Suprapubic skin (tissue), 4 donors: ENCODE results near the gene HIVEP2. TPM values are rescaled to one million over a fixed set of nuclear protein-coding genes. Genes with fewer than 3 reads are reported as not detected.

Source experiments
- DNase-seq, 2 donors: peaks; one replicate each; pipeline ENCODE4 v3.0.0-alpha.2; 2019; ENCODE audit warnings: low spot score in 2 of 2
- H3K27ac ChIP-seq: fragments of 200-600 bp; sonication (generic); one replicate; pipeline ENCODE4 v1.5.1; 2019
- H3K27me3 ChIP-seq: fragments of 200-600 bp; sonication (generic); one replicate; pipeline ENCODE4 v1.5.1; 2019
- H3K36me3 ChIP-seq: fragments of 200-600 bp; sonication (generic); one replicate; pipeline ENCODE4 v1.5.1; 2019
- H3K4me1 ChIP-seq: fragments of 200-600 bp; sonication (generic); one replicate; pipeline ENCODE4 v1.5.1; 2019
- H3K4me3 ChIP-seq: fragments of 200-600 bp; sonication (generic); one replicate; pipeline ENCODE4 v1.5.1; 2019; ENCODE audit warnings: mild to moderate bottlenecking
- H3K9me3 ChIP-seq: fragments of 200-600 bp; sonication (generic); one replicate; pipeline ENCODE4 v1.5.1; 2019
- EP300 ChIP-seq: sonication (generic); formaldehyde crosslinking; IDR thresholded peaks from one replicate; pipeline ENCODE4 v1.6.1; 2017; ENCODE audit warnings: antibody characterized with exemption
- POLR2A ChIP-seq, 2 donors: fragments of 450-650 bp; IDR thresholded peaks; one replicate each; pipeline ENCODE4 v1.6.1; 2017; ENCODE audit warnings: antibody characterized with exemption in 2 of 2, mild to moderate bottlenecking in 2 of 2, moderate library complexity in 2 of 2
- POLR2AphosphoS5 ChIP-seq, 3 donors: sonication (generic); formaldehyde crosslinking; IDR thresholded peaks; one replicate each; pipeline ENCODE4 v1.6.1; 2017; ENCODE audit warnings: antibody characterized with exemption in 3 of 3
- WGBS: methylation state at CpG from one replicate; pipeline ENCODE4 v1.1.5; 2018; 5-methylcytosine and 5-hydroxymethylcytosine counted together
- total RNA-seq, 4 donors: library from RNA; depleted of rRNA; stranded (reverse); fragments of >200 nt; gene quantifications; one replicate each; pipeline ENCODE4 v1.1.0, GENCODE V29; 2016
- TF ChIP-seq, protein P1 (sequence below), 2 donors: fragments of 200-600 bp in 1 of 2; fragments of 450-650 bp in 1 of 2; sonication (generic) in 1 of 2; IDR thresholded peaks; one replicate each; pipeline ENCODE4 v1.5.1; 2016 to 2019; ENCODE audit warnings: antibody characterized with exemption in 2 of 2, mild to moderate bottlenecking in 1 of 2, moderate library complexity in 1 of 2

The HIVEP2 gene
- total RNA-seq, 4 donors from 2014 or later: 23.6 to 31.3 (median 25.6) TPM

DNA sequence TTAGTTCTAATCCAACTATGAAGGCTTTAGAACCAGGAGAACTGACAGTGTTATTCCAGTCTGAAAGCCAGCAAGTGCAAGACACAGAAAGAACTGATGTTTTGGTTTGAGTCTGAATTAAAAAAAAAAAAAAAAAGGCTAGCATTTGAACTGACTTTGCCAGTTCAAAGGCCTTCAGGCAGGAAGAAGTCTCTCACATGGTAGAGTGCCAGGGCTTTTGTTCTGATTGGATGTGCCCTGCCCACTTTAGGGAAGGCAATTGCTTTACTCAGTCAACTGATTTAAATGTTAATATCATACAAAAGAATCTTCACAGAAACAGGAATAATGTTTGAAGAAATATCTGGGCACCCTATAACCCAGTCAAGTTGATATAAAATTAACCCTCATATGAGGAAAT, 212.2 kb downstream of the HIVEP2 start:
- Histone ChIP-seq H3K36me3 (no peaks in the 10 kb centered on the region), H3K4me3 (no peak overlapping the region), H3K9me3 (no peaks in the 10 kb centered on the region), H3K27ac (no peak overlapping the region), H3K27me3 (no peaks in the 10 kb centered on the region), H3K4me1 (peaks cover 22% of the 10 kb centered on the region)
- no peak for DNase-seq
- TF ChIP-seq POLR2A (IDR thresholded peaks at IDR 0.05) (no peak), EP300 (no peak), POLR2AphosphoS5 (IDR thresholded peaks at IDR 0.05) (no peak)
- TF ChIP-seq, protein P1, sequence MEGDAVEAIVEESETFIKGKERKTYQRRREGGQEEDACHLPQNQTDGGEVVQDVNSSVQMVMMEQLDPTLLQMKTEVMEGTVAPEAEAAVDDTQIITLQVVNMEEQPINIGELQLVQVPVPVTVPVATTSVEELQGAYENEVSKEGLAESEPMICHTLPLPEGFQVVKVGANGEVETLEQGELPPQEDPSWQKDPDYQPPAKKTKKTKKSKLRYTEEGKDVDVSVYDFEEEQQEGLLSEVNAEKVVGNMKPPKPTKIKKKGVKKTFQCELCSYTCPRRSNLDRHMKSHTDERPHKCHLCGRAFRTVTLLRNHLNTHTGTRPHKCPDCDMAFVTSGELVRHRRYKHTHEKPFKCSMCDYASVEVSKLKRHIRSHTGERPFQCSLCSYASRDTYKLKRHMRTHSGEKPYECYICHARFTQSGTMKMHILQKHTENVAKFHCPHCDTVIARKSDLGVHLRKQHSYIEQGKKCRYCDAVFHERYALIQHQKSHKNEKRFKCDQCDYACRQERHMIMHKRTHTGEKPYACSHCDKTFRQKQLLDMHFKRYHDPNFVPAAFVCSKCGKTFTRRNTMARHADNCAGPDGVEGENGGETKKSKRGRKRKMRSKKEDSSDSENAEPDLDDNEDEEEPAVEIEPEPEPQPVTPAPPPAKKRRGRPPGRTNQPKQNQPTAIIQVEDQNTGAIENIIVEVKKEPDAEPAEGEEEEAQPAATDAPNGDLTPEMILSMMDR (IDR thresholded peaks at IDR 0.05): no peak

DNA sequence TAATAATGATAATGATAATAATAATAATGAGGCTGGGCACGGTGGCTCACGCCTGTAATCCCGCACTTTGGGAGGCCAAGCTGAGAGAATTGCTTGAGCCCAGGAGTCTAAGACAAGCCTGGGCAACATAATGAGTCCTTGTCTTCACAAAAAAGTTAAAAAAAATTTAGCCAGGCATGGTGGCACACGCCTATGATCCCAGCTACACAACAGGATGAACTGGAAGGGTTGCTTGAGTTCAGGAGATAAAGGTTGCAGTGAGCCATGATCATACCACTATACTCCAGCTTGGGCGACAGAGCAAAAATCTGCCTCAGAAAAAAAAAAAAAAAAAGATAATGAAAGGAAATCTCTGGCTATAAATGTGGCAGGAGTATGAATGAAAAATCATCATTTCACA, 213.4 kb downstream of the HIVEP2 start:
- TF ChIP-seq POLR2A (IDR thresholded peaks at IDR 0.05) (no peak), POLR2AphosphoS5 (IDR thresholded peaks at IDR 0.05) (no peak), EP300 (no peak)
- TF ChIP-seq, protein P1 (IDR thresholded peaks at IDR 0.05): no peak

GRCh38 chr6:142729618-142730017, 215.4 kb downstream of the HIVEP2 start:
- no peaks in the 10 kb centered on the region for H3K27me3 ChIP-seq
- no peak overlapping the region for H3K4me3 ChIP-seq
- 56% methylated on average over 4 of the region's 4 CpGs for WGBS
- no peak for DNase-seq
- H3K9me3 ChIP-seq: no peaks in the 10 kb centered on the region
- no peaks in the 10 kb centered on the region for H3K36me3 ChIP-seq
- TF ChIP-seq EP300: no peak
- TF ChIP-seq POLR2AphosphoS5 (IDR thresholded peaks at IDR 0.05): no peak
- TF ChIP-seq, protein P1 (IDR thresholded peaks at IDR 0.05): no peak
- no peak for TF ChIP-seq POLR2A (IDR thresholded peaks at IDR 0.05)
- H3K27ac ChIP-seq: no peak overlapping the region
- peaks cover 35% of the 10 kb centered on the region for H3K4me1 ChIP-seq

More for the DNA sequence above, 213.4 kb downstream of the HIVEP2 start:
- Histone ChIP-seq H3K4me3 (no peak overlapping the region), H3K4me1 (peaks cover 31% of the 10 kb centered on the region), H3K36me3 (no peaks in the 10 kb centered on the region), H3K9me3 (no peaks in the 10 kb centered on the region), H3K27me3 (no peaks in the 10 kb centered on the region), H3K27ac (no peak overlapping the region)
- WGBS: 59% methylated on average over 5 of the region's 5 CpGs
- DNase-seq: no peak

DNA sequence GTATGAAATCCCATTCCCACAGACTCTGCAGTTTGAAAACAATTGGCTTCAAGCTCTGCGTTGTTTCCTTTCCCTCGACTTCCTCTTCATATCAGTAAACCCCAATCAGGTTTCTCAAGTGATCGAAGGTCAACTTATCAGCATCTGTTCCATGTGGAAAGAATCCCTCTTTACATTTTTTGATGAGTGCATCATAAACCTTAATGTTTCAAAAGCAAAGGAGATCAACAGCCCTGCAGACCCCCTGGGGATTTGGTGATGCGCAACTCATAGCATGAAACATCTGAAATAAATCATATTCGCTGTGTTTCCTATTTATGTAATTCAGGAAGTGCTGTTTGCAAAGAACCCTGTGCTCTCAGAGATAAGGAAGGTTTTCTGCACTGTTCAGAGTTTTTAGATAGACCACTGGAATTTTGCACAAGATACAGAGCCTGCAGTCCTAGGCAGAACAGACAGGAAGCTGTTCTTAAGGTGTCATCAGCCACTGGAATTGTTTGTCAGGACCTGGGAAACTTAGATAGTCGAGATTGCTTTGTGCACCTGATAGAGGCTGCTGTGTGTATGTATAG, 216.0 kb downstream of the HIVEP2 start:
- Histone ChIP-seq H3K4me3 (peak overlapping the region; percentile 5), H3K4me1 (peaks cover 35% of the 10 kb centered on the region), H3K27ac (no peak overlapping the region), H3K36me3 (no peaks in the 10 kb centered on the region), H3K27me3 (no peaks in the 10 kb centered on the region), H3K9me3 (no peaks in the 10 kb centered on the region)
- DNase-seq: no peak
- TF ChIP-seq POLR2AphosphoS5 (IDR thresholded peaks at IDR 0.05) (no peak), EP300 (no peak), POLR2A (IDR thresholded peaks at IDR 0.05) (no peak)
- TF ChIP-seq, protein P1 (IDR thresholded peaks at IDR 0.05): no peak
- WGBS: 14% methylated on average over 6 of the region's 6 CpGs

- 38% methylated on average over 2 of the region's 2 CpGs for WGBS
- DNase-seq: no peak
- H3K27me3 ChIP-seq: no peaks in the 10 kb centered on the region
- H3K36me3 ChIP-seq: no peaks in the 10 kb centered on the region
- H3K4me1 ChIP-seq: peaks cover 35% of the 10 kb centered on the region
- no peak overlapping the region for H3K4me3 ChIP-seq
- no peaks in the 10 kb centered on the region for H3K9me3 ChIP-seq
- no peak overlapping the region for H3K27ac ChIP-seq
- TF ChIP-seq POLR2A (IDR thresholded peaks at IDR 0.05): no peak
- TF ChIP-seq POLR2AphosphoS5 (IDR thresholded peaks at IDR 0.05): no peak
- no peak for TF ChIP-seq EP300
- TF ChIP-seq, protein P1 (IDR thresholded peaks at IDR 0.05): no peak
These were observed 216.6 kb downstream of the HIVEP2 start for GRCh38 chr6:142728364-142728763.
